Measurements from ENCODE around the gene SNTN. TPM values are rescaled to one million over a fixed set of nuclear protein-coding genes. Genes with fewer than 3 reads are reported as not detected.

SNTN gene
- total and polyA plus RNA-seq, 2 donors (not counting 3 experiments of a cell fraction or from before 2014, with no cell fraction given), result not detected

DNA sequence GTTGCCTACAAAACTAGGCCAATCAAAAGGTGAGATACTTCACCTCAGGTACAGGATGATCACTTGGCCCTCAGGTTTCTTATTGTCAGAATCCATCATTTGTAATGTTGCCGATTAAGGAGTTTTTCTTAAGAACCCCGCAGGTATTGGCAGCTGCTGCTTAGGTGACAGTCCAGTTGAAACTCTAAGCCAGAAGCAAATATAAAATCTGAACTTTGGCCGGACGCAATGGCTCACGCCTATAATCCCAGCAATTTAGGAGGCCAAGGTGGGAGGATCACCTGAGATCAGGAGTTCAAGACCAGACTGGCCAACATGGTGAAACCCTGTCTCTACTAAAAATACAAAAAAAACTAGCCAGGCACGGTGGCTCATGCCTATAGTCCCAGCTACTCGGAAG lies 43.1 kb upstream of the SNTN start:
- H3K36me3 ChIP-seq (ENCODE audit: control insufficient read depth in 2 of 2, extremely low read depth in 1 of 2, insufficient read depth in 2 of 2, low read length in 2 of 2), result no peaks in the 10 kb centered on the region
- intact Hi-C loops (cut with micrococcal nuclease) (no loop called here), dilution Hi-C loops (cut with MboI; ENCODE audit: extremely low pct_ligation_motif_present, low sequenced_read_pairs) (no loop called here)
- H3K4me1 ChIP-seq (ENCODE audit: control insufficient read depth, extremely low read depth, insufficient read depth, low read length), result no peaks in the 10 kb centered on the region
- no peaks in the 10 kb centered on the region for H3K9me3 ChIP-seq (replicated peaks; ENCODE audit: control insufficient read depth, insufficient read depth, low read length)
- H3K27me3 ChIP-seq (ENCODE audit: control insufficient read depth in 2 of 2, insufficient read depth in 2 of 2, low read length in 2 of 2), result no peaks in the 10 kb centered on the region
- ChIA-PET POLR2A (no interaction called here), CTCF (no interaction called here)
- DNase-seq (ENCODE audit: low read depth, low spot score), result no peak
- no peaks in the 10 kb centered on the region for H3K9me1 ChIP-seq (replicated peaks; ENCODE audit: control insufficient read depth, extremely low read depth, insufficient read depth, low read length)
- no peaks in the 10 kb centered on the region for H4K20me1 ChIP-seq (replicated peaks; ENCODE audit: control insufficient read depth, extremely low read depth, insufficient read depth, low read length)
- no peak for TF ChIP-seq POLR2A (IDR thresholded peaks at IDR 0.05; ENCODE audit: low read depth, low read length)
- no peak for TF ChIP-seq EZH2 (IDR thresholded peaks at IDR 0.05; ENCODE audit: borderline replicate concordance, low read depth, low read length, severe bottlenecking)
- TF ChIP-seq FOS (IDR thresholded peaks at IDR 0.05; ENCODE audit: borderline replicate concordance, insufficient read depth, low read length), result no peak
- TF ChIP-seq POLR2AphosphoS5 (IDR thresholded peaks at IDR 0.05; ENCODE audit: insufficient read depth, low read depth, low read length), result no peak
- TF ChIP-seq, protein P1, sequence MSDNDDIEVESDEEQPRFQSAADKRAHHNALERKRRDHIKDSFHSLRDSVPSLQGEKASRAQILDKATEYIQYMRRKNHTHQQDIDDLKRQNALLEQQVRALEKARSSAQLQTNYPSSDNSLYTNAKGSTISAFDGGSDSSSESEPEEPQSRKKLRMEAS (IDR thresholded peaks at IDR 0.05; ENCODE audit: insufficient read depth, insufficient read length), result no peak
- TF ChIP-seq GATA2 (IDR thresholded peaks at IDR 0.05; ENCODE audit: insufficient read depth, insufficient read length, low read depth, low read length), result no peak
- TF ChIP-seq JUN (IDR thresholded peaks at IDR 0.05; ENCODE audit: borderline replicate concordance, insufficient read depth, insufficient read length, low read depth), result no peak
- TF ChIP-seq, protein P2, sequence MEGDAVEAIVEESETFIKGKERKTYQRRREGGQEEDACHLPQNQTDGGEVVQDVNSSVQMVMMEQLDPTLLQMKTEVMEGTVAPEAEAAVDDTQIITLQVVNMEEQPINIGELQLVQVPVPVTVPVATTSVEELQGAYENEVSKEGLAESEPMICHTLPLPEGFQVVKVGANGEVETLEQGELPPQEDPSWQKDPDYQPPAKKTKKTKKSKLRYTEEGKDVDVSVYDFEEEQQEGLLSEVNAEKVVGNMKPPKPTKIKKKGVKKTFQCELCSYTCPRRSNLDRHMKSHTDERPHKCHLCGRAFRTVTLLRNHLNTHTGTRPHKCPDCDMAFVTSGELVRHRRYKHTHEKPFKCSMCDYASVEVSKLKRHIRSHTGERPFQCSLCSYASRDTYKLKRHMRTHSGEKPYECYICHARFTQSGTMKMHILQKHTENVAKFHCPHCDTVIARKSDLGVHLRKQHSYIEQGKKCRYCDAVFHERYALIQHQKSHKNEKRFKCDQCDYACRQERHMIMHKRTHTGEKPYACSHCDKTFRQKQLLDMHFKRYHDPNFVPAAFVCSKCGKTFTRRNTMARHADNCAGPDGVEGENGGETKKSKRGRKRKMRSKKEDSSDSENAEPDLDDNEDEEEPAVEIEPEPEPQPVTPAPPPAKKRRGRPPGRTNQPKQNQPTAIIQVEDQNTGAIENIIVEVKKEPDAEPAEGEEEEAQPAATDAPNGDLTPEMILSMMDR (IDR thresholded peaks at IDR 0.05; ENCODE audit: extremely low read depth in 1 of 2, insufficient read depth in 1 of 2, low read depth in 1 of 2, low read length in 2 of 2), result no peak
- TF ChIP-seq MYC (IDR thresholded peaks at IDR 0.05; ENCODE audit: low read depth, low read length), result no peak
- no peak overlapping the region for H3K27ac ChIP-seq (ENCODE audit: insufficient read depth, low read depth, low read length)
- no peak overlapping the region for H3K4me3 ChIP-seq (replicated peaks in 1 of 3; ENCODE audit: insufficient read depth in 1 of 3, low read depth in 1 of 3, low read length in 3 of 3)
- no peak overlapping the region for H3K9ac ChIP-seq (replicated peaks; ENCODE audit: extremely low read depth, insufficient read depth, low read length)
- FAIRE-seq, result no peak
- no peak overlapping the region for H2AFZ ChIP-seq (ENCODE audit: low read depth, low read length)
- BruUV-seq (replicated peaks), result no TSS peak
- H3K79me2 ChIP-seq (ENCODE audit: control insufficient read depth, insufficient read depth, low read length), result no peaks in the 10 kb centered on the region
- H3K4me2 ChIP-seq (ENCODE audit: insufficient read depth, low read length), result no peak overlapping the region
